Measurements from ENCODE around the gene URB1. TPM values are rescaled to one million over a fixed set of nuclear protein-coding genes. Genes with fewer than 3 reads are reported as not detected.

Gene URB1
- total RNA-seq, 2 donors from 2014 or later = 15.4 to 16.7 TPM

GRCh38 chr21:32415451-32416398, 22.9 kb upstream of the URB1 start:
- H3K4me1 Mint-ChIP-seq (ENCODE audit: low read depth) = peaks cover 33% of the 10 kb centered on the region

DNA sequence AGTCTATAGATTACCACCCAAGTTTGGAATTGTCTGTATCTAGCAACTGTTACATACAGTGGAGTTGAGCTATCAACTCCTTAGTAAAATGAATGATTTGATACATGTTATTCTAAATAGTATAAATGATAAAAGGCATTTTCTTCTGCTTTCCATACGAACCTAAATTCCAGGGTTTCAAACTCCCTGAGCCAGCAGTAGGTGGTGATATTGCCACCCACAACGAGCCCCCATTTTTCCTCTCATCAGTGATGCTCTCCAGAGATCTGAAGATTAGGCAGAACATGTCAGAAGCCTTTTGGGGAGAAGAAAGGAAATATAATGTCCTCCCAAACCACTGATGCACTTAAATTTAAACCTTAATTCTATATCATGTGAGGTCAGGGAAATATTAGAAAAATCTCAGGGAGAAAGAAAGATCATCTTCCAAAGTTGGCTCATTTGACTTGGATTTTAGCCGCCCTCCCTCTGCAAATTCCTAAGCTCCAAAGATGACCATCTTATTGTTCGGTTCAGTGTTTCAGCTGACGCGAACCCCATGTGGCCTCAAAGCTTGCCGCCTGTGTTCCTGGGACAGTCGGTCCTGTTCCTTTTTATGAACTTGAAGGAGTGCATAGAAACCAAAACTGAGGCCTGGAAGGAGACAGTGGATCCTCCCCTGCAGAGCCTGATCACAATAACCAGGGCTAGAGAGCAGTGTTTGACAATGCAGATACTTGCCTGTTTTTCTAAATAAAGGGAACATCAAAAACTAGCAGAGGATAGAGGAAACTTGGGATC, 22.0 kb upstream of the URB1 start:
- H3K4me1 Mint-ChIP-seq (ENCODE audit: low read depth) = peaks cover 33% of the 10 kb centered on the region
- no peaks in the 10 kb centered on the region for H3K27me3 Mint-ChIP-seq (ENCODE audit: low read depth)
- no peak for DNase-seq
- H3K4me3 Mint-ChIP-seq = no peak overlapping the region
- no peaks in the 10 kb centered on the region for H3K9me3 Mint-ChIP-seq
- H3K27ac Mint-ChIP-seq = no peak overlapping the region
- peaks cover 2% of the 10 kb centered on the region in 2 donors for H3K36me3 Mint-ChIP-seq (ENCODE audit: insufficient read depth in 2 of 2)
- ATAC-seq (replicated peaks in 1 of 2) = no peak

More at GRCh38 chr21:32415451-32416398, 22.9 kb upstream of the URB1 start:
- no peaks in the 10 kb centered on the region for H3K9me3 Mint-ChIP-seq
- H3K27ac Mint-ChIP-seq = no peak overlapping the region
- no peak overlapping the region for H3K4me3 Mint-ChIP-seq
- H3K36me3 Mint-ChIP-seq (ENCODE audit: insufficient read depth in 2 of 2) = peaks cover 2% of the 10 kb centered on the region in 2 donors
- H3K27me3 Mint-ChIP-seq (ENCODE audit: low read depth) = no peaks in the 10 kb centered on the region
- ATAC-seq (replicated peaks in 1 of 2) = no peak
- no peak for DNase-seq

DNA sequence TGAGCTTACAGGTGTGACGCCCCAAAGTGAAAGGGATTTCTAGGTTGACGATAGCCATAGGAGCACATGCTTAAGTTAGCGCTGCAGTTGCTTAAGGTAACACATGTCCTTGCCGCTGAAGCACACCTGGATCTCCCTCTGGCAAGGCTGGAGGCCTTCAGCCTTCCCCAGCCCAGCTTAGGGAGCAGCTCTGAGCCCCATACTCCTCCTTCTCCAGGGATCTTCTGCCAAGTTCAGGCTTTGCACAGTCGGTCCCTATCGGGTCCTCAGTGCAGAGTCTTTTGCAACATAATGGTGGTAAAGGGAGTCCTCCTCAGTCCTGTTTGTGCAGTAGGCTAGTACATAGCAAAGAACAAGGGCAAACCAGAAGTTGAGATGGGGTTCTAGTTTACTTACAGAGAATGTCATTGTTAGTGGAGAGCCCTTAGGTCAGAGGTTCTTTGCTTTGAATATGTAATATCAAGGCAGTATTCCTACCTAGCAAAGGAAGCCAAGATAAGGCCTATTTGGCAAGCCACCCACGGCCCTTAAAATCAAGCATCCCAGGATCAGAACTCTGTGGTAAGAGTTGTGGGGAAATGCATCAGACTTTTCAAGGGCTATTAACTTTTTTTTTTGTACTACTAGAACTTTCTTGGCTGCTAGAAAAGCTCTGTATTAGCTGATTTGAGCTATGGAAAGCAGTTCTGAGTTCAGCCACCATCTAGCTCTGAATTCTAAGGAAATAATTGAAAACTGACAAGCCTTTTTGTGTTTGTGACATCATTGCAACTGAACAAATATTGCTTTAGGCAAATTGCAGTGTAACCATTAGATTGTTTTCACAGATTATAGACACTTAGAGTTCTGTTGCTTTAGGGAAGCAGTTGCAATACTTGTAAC, 21.1 kb upstream of the URB1 start:
- ATAC-seq (replicated peaks in 1 of 2) (no peak), DNase-seq (no peak)
- Mint-ChIP-seq H3K36me3 (ENCODE audit: insufficient read depth in 2 of 2) (peaks cover 2% of the 10 kb centered on the region in 2 donors), H3K4me1 (ENCODE audit: low read depth) (peaks cover 33% of the 10 kb centered on the region), H3K4me3 (peak overlapping the region; percentile 94 to 96), H3K27ac (no peak overlapping the region), H3K9me3 (no peaks in the 10 kb centered on the region), H3K27me3 (ENCODE audit: low read depth) (no peaks in the 10 kb centered on the region)

DNA sequence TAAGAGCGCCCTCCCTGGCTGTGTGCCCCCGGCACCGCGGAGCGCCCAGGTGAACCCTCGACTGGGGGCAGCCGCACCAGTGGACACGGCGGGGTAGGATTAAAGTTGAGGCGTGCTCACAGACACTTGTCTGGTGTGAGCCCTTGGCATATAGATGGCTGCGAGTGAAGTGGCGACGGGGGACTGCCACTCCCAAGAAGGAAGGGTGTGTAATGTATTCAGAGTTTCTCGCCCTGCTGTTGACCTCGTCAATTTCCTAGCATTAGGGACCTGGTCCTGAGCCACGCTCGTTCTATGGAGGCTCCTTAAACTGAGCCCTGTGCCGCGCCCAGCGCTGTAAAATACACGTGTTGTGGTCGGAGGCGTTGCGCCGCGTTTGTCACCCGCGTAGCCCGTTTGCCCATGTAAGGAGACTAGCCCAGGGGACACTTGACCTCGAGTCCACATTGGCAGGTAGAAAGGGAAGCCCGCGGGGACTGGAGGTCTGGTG, 20.2 kb upstream of the URB1 start:
- DNase-seq = peak; percentile 11 to 28
- ATAC-seq (replicated peaks in 1 of 2) = no peak
- Mint-ChIP-seq H3K36me3 (ENCODE audit: insufficient read depth in 2 of 2) (peaks cover 2 to 3% of the 10 kb centered on the region in 2 donors), H3K4me1 (ENCODE audit: low read depth) (peaks cover 38% of the 10 kb centered on the region), H3K4me3 (peak overlapping the region; percentile 94 to 96), H3K9me3 (peaks cover 0 to 2% of the 10 kb centered on the region in 2 donors), H3K27ac (peak overlapping the region; percentile 90), H3K27me3 (ENCODE audit: low read depth) (no peaks in the 10 kb centered on the region)

GRCh38 chr21:32412162-32413014, 19.6 kb upstream of the URB1 start, which contains the start of gene EVA1C:
Gene EVA1C (plus strand): TSS chr21:32412706. CDS start chr21:32412854, 148 bp downstream.
- Mint-ChIP-seq H3K27ac (peak within 1 kb of the TSS; percentile 90), H3K9me3 (peaks cover 0 to 2% of the 10 kb centered on the region in 2 donors), H3K4me3 (peak within 1 kb of the TSS; percentile 96 to 97), H3K36me3 (ENCODE audit: insufficient read depth in 2 of 2) (peaks cover 2 to 3% of the 10 kb centered on the region in 2 donors), H3K4me1 (ENCODE audit: low read depth) (peaks cover 42% of the 10 kb centered on the region), H3K27me3 (ENCODE audit: low read depth) (no peaks in the 10 kb centered on the region)
- peak; percentile 73 to 75 for ATAC-seq (replicated peaks in 1 of 2)
- DNase-seq = peak; percentile 71 to 78

DNA sequence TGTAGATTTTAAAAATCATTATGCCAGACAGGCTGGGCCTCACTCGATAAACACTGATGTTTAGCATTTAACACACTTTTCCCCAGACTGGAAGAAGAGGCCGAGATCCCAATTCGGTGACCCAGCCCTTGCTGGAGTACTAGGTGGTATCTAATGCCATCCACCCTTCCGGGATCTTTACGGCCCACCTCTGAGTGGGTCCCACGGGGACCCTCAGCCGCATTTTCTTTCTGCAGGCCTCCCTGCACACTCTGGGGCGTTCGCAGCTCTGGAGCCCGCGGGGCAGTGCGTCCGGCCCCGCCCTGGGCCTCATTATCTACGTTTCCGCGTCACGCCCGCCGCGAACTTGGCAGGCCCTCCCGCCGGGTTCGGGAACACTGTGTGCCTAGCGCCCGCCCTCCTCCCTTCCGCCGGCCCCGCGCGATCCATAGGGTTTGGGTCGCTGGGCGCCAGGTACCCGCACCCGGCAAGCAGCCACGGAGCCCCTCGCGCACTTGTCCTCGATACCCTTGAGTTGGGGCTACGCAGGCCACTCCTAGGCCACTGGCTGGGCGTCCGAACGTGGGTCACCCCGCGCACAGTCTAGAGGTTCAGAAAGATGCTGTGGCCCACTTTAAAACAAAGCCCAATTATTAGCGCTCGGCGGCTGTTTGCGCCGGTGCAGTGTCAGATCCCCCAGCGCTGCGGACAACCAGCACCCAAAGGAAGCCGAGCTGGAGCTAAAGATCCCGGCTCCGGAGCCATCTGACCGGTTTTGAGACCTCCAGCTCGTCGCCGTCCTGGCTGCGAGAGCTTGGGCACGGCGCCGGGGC, 18.7 kb upstream of the URB1 start:
- peak; percentile 68 to 79 for DNase-seq
- H3K36me3 Mint-ChIP-seq (ENCODE audit: insufficient read depth in 2 of 2) = peaks cover 2 to 3% of the 10 kb centered on the region in 2 donors
- peak overlapping the region; percentile 96 to 97 for H3K4me3 Mint-ChIP-seq
- H3K9me3 Mint-ChIP-seq = peaks cover 0 to 2% of the 10 kb centered on the region in 2 donors
- peak; percentile 50 to 65 for ATAC-seq (replicated peaks in 1 of 2)
- peaks cover 42% of the 10 kb centered on the region for H3K4me1 Mint-ChIP-seq (ENCODE audit: low read depth)
- H3K27ac Mint-ChIP-seq = peak overlapping the region; percentile 90
- H3K27me3 Mint-ChIP-seq (ENCODE audit: low read depth) = no peaks in the 10 kb centered on the region

DNA sequence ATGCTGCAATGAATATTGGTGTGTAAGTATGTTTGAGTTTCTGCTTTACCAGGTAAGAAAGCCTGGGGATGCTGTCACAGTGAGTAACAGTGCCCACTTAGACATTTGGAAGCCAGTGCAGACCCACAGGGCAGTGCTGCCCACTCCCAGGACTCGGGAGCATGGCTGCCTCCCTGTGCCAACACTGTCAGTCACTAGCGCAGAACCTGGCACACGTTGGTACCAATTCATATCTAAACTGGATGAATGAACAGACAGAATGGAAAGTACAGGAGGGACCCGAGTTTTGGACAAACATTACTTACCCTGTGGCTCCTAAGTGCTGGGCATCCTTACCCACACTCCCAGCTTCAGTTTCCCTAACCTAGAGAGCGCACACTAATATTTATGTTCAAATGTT, 18.1 kb upstream of the URB1 start:
- Mint-ChIP-seq H3K9me3 (peaks cover 0 to 2% of the 10 kb centered on the region in 2 donors), H3K27ac (peak overlapping the region; percentile 90), H3K4me3 (peak overlapping the region; percentile 96 to 97), H3K4me1 (ENCODE audit: low read depth) (peaks cover 42% of the 10 kb centered on the region), H3K36me3 (ENCODE audit: insufficient read depth in 2 of 2) (peaks cover 1 to 2% of the 10 kb centered on the region in 2 donors), H3K27me3 (ENCODE audit: low read depth) (no peaks in the 10 kb centered on the region)
- ATAC-seq (replicated peaks in 1 of 2) (no peak), DNase-seq (no peak)

GRCh38 chr21:32410291-32410690, 17.5 kb upstream of the URB1 start:
- H3K27ac Mint-ChIP-seq = peak overlapping the region; percentile 90
- peaks cover 37% of the 10 kb centered on the region for H3K4me1 Mint-ChIP-seq (ENCODE audit: low read depth)
- peaks cover 1 to 2% of the 10 kb centered on the region in 2 donors for H3K36me3 Mint-ChIP-seq (ENCODE audit: insufficient read depth in 2 of 2)
- H3K4me3 Mint-ChIP-seq = peak overlapping the region in 1 of 2 donors; percentile 96
- peaks cover 0 to 2% of the 10 kb centered on the region in 2 donors for H3K9me3 Mint-ChIP-seq
- DNase-seq (no peak), ATAC-seq (replicated peaks in 1 of 2) (no peak)
- no peaks in the 10 kb centered on the region for H3K27me3 Mint-ChIP-seq (ENCODE audit: low read depth)

- peaks cover 0 to 2% of the 10 kb centered on the region in 2 donors for H3K9me3 Mint-ChIP-seq
- peaks cover 21% of the 10 kb centered on the region for H3K4me1 Mint-ChIP-seq (ENCODE audit: low read depth)
- no peak overlapping the region for H3K4me3 Mint-ChIP-seq
- DNase-seq (no peak), ATAC-seq (replicated peaks in 1 of 2) (no peak)
- no peaks in the 10 kb centered on the region for H3K27me3 Mint-ChIP-seq (ENCODE audit: low read depth)
- H3K27ac Mint-ChIP-seq = no peak overlapping the region
- peaks cover 0 to 1% of the 10 kb centered on the region in 2 donors for H3K36me3 Mint-ChIP-seq (ENCODE audit: insufficient read depth in 2 of 2)
These were observed 13.6 kb upstream of the URB1 start for GRCh38 chr21:32406405-32406804.

DNA sequence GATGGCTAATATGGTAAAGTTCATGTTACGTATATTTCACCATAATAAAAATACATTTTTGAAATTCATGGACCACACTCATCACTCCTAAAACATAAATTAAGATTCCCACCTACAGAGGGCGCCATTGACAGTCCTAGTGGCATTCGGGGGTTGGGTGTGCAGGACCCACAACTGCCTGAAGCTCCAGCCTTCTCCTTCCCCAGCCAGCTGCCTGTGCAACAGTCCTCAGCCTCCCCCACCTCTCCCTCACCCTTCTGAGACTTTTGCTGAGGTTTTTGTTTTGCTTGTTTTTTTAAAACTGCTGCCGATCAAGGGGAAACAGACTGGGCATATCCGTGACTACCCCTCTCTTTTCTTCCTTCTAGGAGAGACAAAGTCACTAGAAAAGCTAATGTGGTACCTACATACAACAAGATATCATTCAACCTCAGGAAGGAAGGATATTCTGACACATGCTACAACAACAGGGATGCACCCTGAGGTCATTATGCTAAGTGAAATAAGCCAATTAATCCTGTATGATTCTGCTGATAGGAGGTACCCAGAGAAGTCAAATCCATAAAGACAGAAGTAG, 10.5 kb upstream of the URB1 start:
- H3K27ac Mint-ChIP-seq = no peak overlapping the region
- ATAC-seq (replicated peaks in 1 of 2) = peak; percentile 76 to 78
- H3K36me3 Mint-ChIP-seq (ENCODE audit: insufficient read depth in 2 of 2) = peaks cover 0 to 1% of the 10 kb centered on the region in 2 donors
- H3K9me3 Mint-ChIP-seq = peaks cover 0 to 2% of the 10 kb centered on the region in 2 donors
- peak; percentile 58 to 75 for DNase-seq
- H3K4me1 Mint-ChIP-seq (ENCODE audit: low read depth) = peaks cover 13% of the 10 kb centered on the region
- H3K4me3 Mint-ChIP-seq = peak overlapping the region in 1 of 2 donors; percentile 24
- peaks cover 8% of the 10 kb centered on the region for H3K27me3 Mint-ChIP-seq (ENCODE audit: low read depth)

DNA sequence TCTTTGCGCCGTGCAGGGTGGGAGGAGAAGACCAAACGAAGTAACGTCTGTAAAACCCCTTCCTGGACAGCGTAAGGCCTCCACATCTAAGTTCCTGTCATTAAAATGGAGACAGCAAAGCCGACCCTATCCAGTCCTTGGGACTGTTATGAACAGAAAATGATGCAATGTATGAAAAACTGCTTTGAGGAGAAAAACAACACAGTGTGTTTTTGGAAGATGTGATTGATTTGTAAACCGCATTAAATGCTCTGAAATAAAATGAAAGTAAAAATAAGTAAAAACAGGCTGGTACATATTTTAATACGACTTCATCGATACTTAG, 827 bp upstream of the URB1 start:
- peak overlapping the region; percentile 90 for H3K27ac Mint-ChIP-seq
- no peaks in the 10 kb centered on the region for H3K9me3 Mint-ChIP-seq
- H3K36me3 Mint-ChIP-seq (ENCODE audit: insufficient read depth in 2 of 2) = peaks cover 2 to 3% of the 10 kb centered on the region in 2 donors
- peaks cover 45% of the 10 kb centered on the region for H3K4me1 Mint-ChIP-seq (ENCODE audit: low read depth)
- ATAC-seq (replicated peaks in 1 of 2) (peak; percentile 42 to 43), DNase-seq (no peak)
- H3K4me3 Mint-ChIP-seq = peak overlapping the region; percentile 81 to 91
- H3K27me3 Mint-ChIP-seq (ENCODE audit: low read depth) = peaks cover 6% of the 10 kb centered on the region
